Measurements from ENCODE around the gene KIF23. TPM values are rescaled to one million over a fixed set of nuclear protein-coding genes. Genes with fewer than 3 reads are reported as not detected.

The KIF23 gene
- total and polyA plus RNA-seq, 4 experiments from 2014 or later: 0.20 TPM; not detected in 3

- Histone ChIP-seq H3K4me3 (ENCODE audit: low read length in 2 of 2) (peak overlapping the region in 1 of 2 donors; percentile 34), H3K9me3 (ENCODE audit: control insufficient read depth in 1 of 2, low read length in 2 of 2) (no peaks in the 10 kb centered on the region), H3K36me3 (ENCODE audit: insufficient read depth, low read length) (no peaks in the 10 kb centered on the region), H3K27me3 (ENCODE audit: insufficient read depth, low read length) (no peaks in the 10 kb centered on the region), H3K4me1 (ENCODE audit: insufficient read depth, low read length) (peaks cover 41% of the 10 kb centered on the region), H3K27ac (ENCODE audit: low read depth, low read length) (peak overlapping the region; percentile 90)
- Mint-ChIP-seq H3K4me3 (peak overlapping the region; percentile 50 to 87 (median 78)), H3K27me3 (no peaks in the 10 kb centered on the region), H3K36me3 (no peaks in the 10 kb centered on the region), H3K4me1 (peaks cover 22 to 50% (median 29%) of the 10 kb centered on the region in 4 donors), H3K27ac (peak overlapping the region; percentile 97 to 100 (median 100)), H3K9me3 (no peaks in the 10 kb centered on the region)
- POLR2A ChIA-PET (ENCODE audit: partially characterized antibody): interaction anchor here (0.7 to 11.7 kb wide), 17 partner anchors 8 to 1067 kb away, joined by 3 to 488 read pairs (median 4); partner anchors contain the start of genes KIF23, RPLP1 and TLE3
- DNase-seq: peak; percentile 90 to 98 (median 94)
- intact Hi-C loops (cut with micrococcal nuclease): loop anchor here (1.0 to 5.0 kb wide), 8 partner anchors 16 to 1024 kb away; partner anchors contain the start of genes ANP32A, GLCE, KIF23 and RPLP1
- CTCF ChIA-PET (ENCODE audit: partially characterized antibody): interaction anchor here (0.7 to 11.0 kb wide), 12 partner anchors 7 to 1343 kb away, joined by 3 to 91 read pairs (median 4); partner anchors contain the start of genes KIF23 and RPLP1
Observed at GRCh38 chr15:69468241-69469121, 54.3 kb downstream of the KIF23 start.

- H3K4me1 Mint-ChIP-seq: peaks cover 21 to 47% (median 28%) of the 10 kb centered on the region in 4 donors
- DNase-seq: no peak
- Histone ChIP-seq H3K36me3 (ENCODE audit: insufficient read depth, low read length) (no peaks in the 10 kb centered on the region), H3K9me3 (ENCODE audit: control insufficient read depth in 1 of 2, low read length in 2 of 2) (no peaks in the 10 kb centered on the region), H3K27me3 (ENCODE audit: insufficient read depth, low read length) (no peaks in the 10 kb centered on the region), H3K27ac (ENCODE audit: low read depth, low read length) (peak overlapping the region; percentile 90), H3K4me1 (ENCODE audit: insufficient read depth, low read length) (peaks cover 41% of the 10 kb centered on the region), H3K4me3 (ENCODE audit: low read length in 2 of 2) (no peak overlapping the region)
- POLR2A ChIA-PET (ENCODE audit: partially characterized antibody): interaction anchor here (1.5 to 11.7 kb wide), 8 partner anchors 15 to 1066 kb away, joined by 3 to 488 read pairs (median 17); partner anchors contain the start of genes KIF23, RPLP1 and TLE3
- no peaks in the 10 kb centered on the region for H3K36me3 Mint-ChIP-seq
- peak overlapping the region in 6 of 8 donors; percentile 12 to 87 (median 75) for H3K4me3 Mint-ChIP-seq
- H3K27me3 Mint-ChIP-seq: no peaks in the 10 kb centered on the region
- no peaks in the 10 kb centered on the region for H3K9me3 Mint-ChIP-seq
- CTCF ChIA-PET (ENCODE audit: partially characterized antibody): interaction anchor here (1.1 to 11.0 kb wide), 4 partner anchors 6 to 410 kb away, joined by 3 to 91 read pairs (median 25); partner anchors contain the start of genes KIF23 and RPLP1
- peak overlapping the region; percentile 97 to 100 (median 100) for H3K27ac Mint-ChIP-seq
- intact Hi-C loops (cut with micrococcal nuclease): loop anchor here (2.0 to 10.0 kb wide), 7 partner anchors 57 to 1255 kb away; partner anchors contain the start of genes ANP32A, GLCE and KIF23
Observed at GRCh38 chr15:69469467-69470201, 55.5 kb downstream of the KIF23 start.

GRCh38 chr15:69472046-69472445 is 57.9 kb downstream of the KIF23 start:
- CTCF ChIA-PET (ENCODE audit: partially characterized antibody): interaction anchor here (8.1 to 9.6 kb wide), 2 partner anchors 7 to 994 kb away, joined by 91 to 95 read pairs; no protein-coding TSS in a partner anchor
- H3K36me3 ChIP-seq (ENCODE audit: insufficient read depth, low read length): no peaks in the 10 kb centered on the region
- H3K36me3 Mint-ChIP-seq: no peaks in the 10 kb centered on the region
- peaks cover 30% of the 10 kb centered on the region for H3K4me1 ChIP-seq (ENCODE audit: insufficient read depth, low read length)
- H3K27me3 Mint-ChIP-seq: peaks cover 0 to 1% of the 10 kb centered on the region in 2 donors
- H3K4me3 Mint-ChIP-seq: no peak overlapping the region
- H3K27ac ChIP-seq (ENCODE audit: low read depth, low read length): no peak overlapping the region
- intact Hi-C loops (cut with micrococcal nuclease): loop anchor here (10.0 kb wide), 2 partner anchors 1113 to 1253 kb away; no protein-coding TSS in a partner anchor
- POLR2A ChIA-PET (ENCODE audit: partially characterized antibody): no interaction called here
- no peaks in the 10 kb centered on the region for H3K9me3 ChIP-seq (ENCODE audit: control insufficient read depth in 1 of 2, low read length in 2 of 2)
- H3K27me3 ChIP-seq (ENCODE audit: insufficient read depth, low read length): no peaks in the 10 kb centered on the region
- no peak for DNase-seq
- no peak overlapping the region for H3K4me3 ChIP-seq (ENCODE audit: low read length in 2 of 2)
- peak overlapping the region in 2 of 7 donors; percentile 13 to 57 for H3K27ac Mint-ChIP-seq
- H3K9me3 Mint-ChIP-seq: no peaks in the 10 kb centered on the region
- peaks cover 19 to 30% (median 23%) of the 10 kb centered on the region in 4 donors for H3K4me1 Mint-ChIP-seq

- H3K4me1 ChIP-seq (ENCODE audit: insufficient read depth, low read length): peaks cover 24% of the 10 kb centered on the region
- no peaks in the 10 kb centered on the region for H3K9me3 ChIP-seq (ENCODE audit: control insufficient read depth in 1 of 2, low read length in 2 of 2)
- no peaks in the 10 kb centered on the region for H3K36me3 Mint-ChIP-seq
- CTCF ChIA-PET (ENCODE audit: partially characterized antibody): interaction anchor here (0.9 to 9.6 kb wide), 3 partner anchors 7 to 993 kb away, joined by 3 to 95 read pairs (median 91); no protein-coding TSS in a partner anchor
- intact Hi-C loops (cut with micrococcal nuclease): loop anchor here (10.0 kb wide), 2 partner anchors 1112 to 1252 kb away; no protein-coding TSS in a partner anchor
- no peaks in the 10 kb centered on the region for H3K9me3 Mint-ChIP-seq
- no peak overlapping the region for H3K4me3 Mint-ChIP-seq
- peaks cover 19 to 27% (median 22%) of the 10 kb centered on the region in 4 donors for H3K4me1 Mint-ChIP-seq
- peak overlapping the region in 3 of 7 donors; percentile 13 to 55 (median 20) for H3K27ac Mint-ChIP-seq
- no peaks in the 10 kb centered on the region for H3K36me3 ChIP-seq (ENCODE audit: insufficient read depth, low read length)
- H3K27me3 Mint-ChIP-seq: peaks cover 0 to 1% of the 10 kb centered on the region in 2 donors
- H3K27ac ChIP-seq (ENCODE audit: low read depth, low read length): no peak overlapping the region
- POLR2A ChIA-PET (ENCODE audit: partially characterized antibody): no interaction called here
- H3K4me3 ChIP-seq (ENCODE audit: low read length in 2 of 2): no peak overlapping the region
- H3K27me3 ChIP-seq (ENCODE audit: insufficient read depth, low read length): no peaks in the 10 kb centered on the region
- no peak for DNase-seq
Observed at GRCh38 chr15:69472562-69472961, 58.4 kb downstream of the KIF23 start.

GRCh38 chr15:69474291-69474690 is 60.1 kb downstream of the KIF23 start:
- Mint-ChIP-seq H3K4me3 (no peak overlapping the region), H3K27ac (peak overlapping the region in 1 of 7 donors; percentile 71), H3K4me1 (peaks cover 3 to 10% (median 6%) of the 10 kb centered on the region in 4 donors), H3K27me3 (peaks cover 0 to 1% of the 10 kb centered on the region in 2 donors), H3K9me3 (peaks cover 0 to under 1% (median under 1%) of the 10 kb centered on the region in 8 donors), H3K36me3 (no peaks in the 10 kb centered on the region)
- CTCF ChIA-PET (ENCODE audit: partially characterized antibody): interaction anchor here (2.0 to 9.6 kb wide), 6 partner anchors 9 to 1249 kb away, joined by 10 to 95 read pairs (median 26); partner anchors contain the start of gene RPLP1
- Histone ChIP-seq H3K4me3 (ENCODE audit: low read length in 2 of 2) (no peak overlapping the region), H3K36me3 (ENCODE audit: insufficient read depth, low read length) (no peaks in the 10 kb centered on the region), H3K27ac (ENCODE audit: low read depth, low read length) (no peak overlapping the region), H3K4me1 (ENCODE audit: insufficient read depth, low read length) (peaks cover 11% of the 10 kb centered on the region), H3K9me3 (ENCODE audit: control insufficient read depth in 1 of 2, low read length in 2 of 2) (no peaks in the 10 kb centered on the region), H3K27me3 (ENCODE audit: insufficient read depth, low read length) (no peaks in the 10 kb centered on the region)
- intact Hi-C loops (cut with micrococcal nuclease): loop anchor here (10.0 kb wide), 2 partner anchors 1111 to 1251 kb away; no protein-coding TSS in a partner anchor
- DNase-seq: no peak
- POLR2A ChIA-PET (ENCODE audit: partially characterized antibody): interaction anchor here (2.2 to 2.6 kb wide), 2 partner anchors 12 to 22 kb away, joined by 9 to 16 read pairs; partner anchors contain the start of gene RPLP1

- no peaks in the 10 kb centered on the region for H3K36me3 ChIP-seq (ENCODE audit: insufficient read depth, low read length)
- H3K27me3 ChIP-seq (ENCODE audit: insufficient read depth, low read length): no peaks in the 10 kb centered on the region
- Mint-ChIP-seq H3K9me3 (peaks cover 0 to 7% (median 4%) of the 10 kb centered on the region in 8 donors), H3K27me3 (peaks cover 0 to 1% of the 10 kb centered on the region in 2 donors), H3K36me3 (no peaks in the 10 kb centered on the region), H3K27ac (peak overlapping the region in 3 of 7 donors; percentile 48 to 77 (median 68)), H3K4me1 (peaks cover 0 to 6% (median 1%) of the 10 kb centered on the region in 4 donors), H3K4me3 (no peak overlapping the region)
- no peak overlapping the region for H3K4me3 ChIP-seq (ENCODE audit: low read length in 2 of 2)
- DNase-seq: no peak
- no peaks in the 10 kb centered on the region for H3K9me3 ChIP-seq (ENCODE audit: control insufficient read depth in 1 of 2, low read length in 2 of 2)
- CTCF ChIA-PET (ENCODE audit: partially characterized antibody): interaction anchor here (1.4 to 9.6 kb wide), 8 partner anchors 10 to 1248 kb away, joined by 3 to 95 read pairs (median 18); partner anchors contain the start of gene RPLP1
- peaks cover 5% of the 10 kb centered on the region for H3K4me1 ChIP-seq (ENCODE audit: insufficient read depth, low read length)
- H3K27ac ChIP-seq (ENCODE audit: low read depth, low read length): no peak overlapping the region
- POLR2A ChIA-PET (ENCODE audit: partially characterized antibody): interaction anchor here (2.2 to 2.6 kb wide), 2 partner anchors 12 to 22 kb away, joined by 9 to 16 read pairs; partner anchors contain the start of gene RPLP1
- intact Hi-C loops (cut with micrococcal nuclease): loop anchor here (1.0 to 10.0 kb wide), 4 partner anchors 985 to 1250 kb away; no protein-coding TSS in a partner anchor
Observed at GRCh38 chr15:69474846-69475455, 60.8 kb downstream of the KIF23 start.

Measured in CD4-positive, alpha-beta memory T cell (primary cell).